SK-N-SH treated with all-trans-retinoic acid at 6 μM for 48 hours (cell line): Measurements from ENCODE around the gene ASB4.

ENCODE experiments used
- ATAC-seq: fragments of 200-7000 bp; cut with Tn5 transposase; 3 replicates; pipeline ENCODE4 v1.9.1; 2020; ENCODE audit warnings: mild to moderate bottlenecking, moderate library complexity
- ARNTL ChIP-seq: fragments of 450-650 bp; formaldehyde crosslinking; IDR thresholded peaks from 2 replicates; pipeline ENCODE4 v1.5.0; 2020; ENCODE audit warnings: low read depth, mild to moderate bottlenecking, moderate library complexity, borderline replicate concordance
- BACH2 ChIP-seq: fragments of 250-450 bp; sonication (Bioruptor Pico); IDR thresholded peaks from 2 replicates; pipeline ENCODE4 v1.9.0; 2021; ENCODE audit warnings: mild to moderate bottlenecking, borderline replicate concordance
- ESRRG ChIP-seq: fragments of 250-450 bp; sonication (Bioruptor Pico); IDR thresholded peaks from 2 replicates; pipeline ENCODE4 v1.6.1; 2021; ENCODE audit warnings: mild to moderate bottlenecking
- GLIS3 ChIP-seq: fragments of 250-450 bp; sonication (Bioruptor Pico); IDR thresholded peaks from 2 replicates; pipeline ENCODE4 v1.5.0; 2020; ENCODE audit warnings: mild to moderate bottlenecking, moderate library complexity
- ISL1 ChIP-seq: fragments of 250-450 bp; sonication (Bioruptor Pico); IDR thresholded peaks from 2 replicates; pipeline ENCODE4 v2.1.2; 2022; ENCODE audit warnings: mild to moderate bottlenecking, moderate library complexity
- OSR1 ChIP-seq: fragments of 250-450 bp; sonication (Bioruptor Pico); IDR thresholded peaks from 2 replicates; pipeline ENCODE4 v1.8.0; 2022; ENCODE audit warnings: moderate library complexity, mild to moderate bottlenecking, inconsistent platforms
- PPARA ChIP-seq: fragments of 250-450 bp; sonication (Bioruptor Pico); IDR thresholded peaks from 2 replicates; pipeline ENCODE4 v1.5.0; 2020; ENCODE audit warnings: mild to moderate bottlenecking, borderline replicate concordance
- RARB ChIP-seq: fragments of 250-450 bp; sonication (Bioruptor Pico); IDR thresholded peaks from 2 replicates; pipeline ENCODE4 v1.8.0; 2021; ENCODE audit warnings: mild to moderate bottlenecking, moderate library complexity
- TCF4 ChIP-seq: fragments of 250-450 bp; sonication (Bioruptor Pico); IDR thresholded peaks from 2 replicates; pipeline ENCODE4 v1.8.0; 2021; ENCODE audit warnings: mild to moderate bottlenecking, moderate library complexity, borderline replicate concordance
- TOX ChIP-seq: fragments of 250-450 bp; sonication (Bioruptor Pico); IDR thresholded peaks from 2 replicates; pipeline ENCODE4 v1.8.0; 2021; ENCODE audit warnings: mild to moderate bottlenecking, moderate library complexity, borderline replicate concordance
- ZC3H10 ChIP-seq: fragments of 250-450 bp; sonication (Bioruptor Pico); IDR thresholded peaks from 2 replicates; pipeline ENCODE4 v1.5.1; 2021; ENCODE audit warnings: mild to moderate bottlenecking, moderate library complexity
- ZFP3 ChIP-seq: fragments of 250-450 bp; sonication (Bioruptor Pico); IDR thresholded peaks from 2 replicates; pipeline ENCODE4 v1.5.0; 2020; ENCODE audit warnings: mild to moderate bottlenecking, moderate library complexity
- ZFP30 ChIP-seq: fragments of 450-650 bp; formaldehyde crosslinking; IDR thresholded peaks from 2 replicates; pipeline ENCODE4 v1.5.0; 2022; ENCODE audit warnings: mild to moderate bottlenecking, moderate library complexity
- ZNF565 ChIP-seq: fragments of 450-650 bp; formaldehyde crosslinking; conservative IDR thresholded peaks from 2 replicates; pipeline ENCODE4 v1.5.0; 2020; ENCODE audit warnings: low read depth, mild to moderate bottlenecking, moderate library complexity
- ZNF8 ChIP-seq: fragments of 450-650 bp; formaldehyde crosslinking; IDR thresholded peaks from 2 replicates; pipeline ENCODE4 v1.5.0; 2020; ENCODE audit warnings: mild to moderate bottlenecking, moderate library complexity
- TF ChIP-seq, protein P1 (sequence below): fragments of 250-450 bp; sonication (Bioruptor Pico); IDR thresholded peaks from 2 replicates; pipeline ENCODE4 v1.5.1; 2020; ENCODE audit warnings: low read depth, mild to moderate bottlenecking, moderate library complexity
- TF ChIP-seq, protein P2 (sequence below): fragments of 250-450 bp; sonication (Bioruptor Pico); IDR thresholded peaks from 2 replicates; pipeline ENCODE4 v1.5.0; 2020; ENCODE audit warnings: mild to moderate bottlenecking, moderate library complexity
- TF ChIP-seq, protein P3 (sequence below): fragments of 250-450 bp; sonication (Bioruptor Pico); IDR thresholded peaks from 2 replicates; pipeline ENCODE4 v1.5.1; 2021; ENCODE audit warnings: mild to moderate bottlenecking, moderate library complexity
- TF ChIP-seq, protein P4 (sequence below): fragments of 250-450 bp; sonication (Bioruptor Pico); IDR thresholded peaks from 2 replicates; pipeline ENCODE4 v1.8.0; 2020; ENCODE audit warnings: mild to moderate bottlenecking, moderate library complexity, borderline replicate concordance

Gene ASB4

DNA sequence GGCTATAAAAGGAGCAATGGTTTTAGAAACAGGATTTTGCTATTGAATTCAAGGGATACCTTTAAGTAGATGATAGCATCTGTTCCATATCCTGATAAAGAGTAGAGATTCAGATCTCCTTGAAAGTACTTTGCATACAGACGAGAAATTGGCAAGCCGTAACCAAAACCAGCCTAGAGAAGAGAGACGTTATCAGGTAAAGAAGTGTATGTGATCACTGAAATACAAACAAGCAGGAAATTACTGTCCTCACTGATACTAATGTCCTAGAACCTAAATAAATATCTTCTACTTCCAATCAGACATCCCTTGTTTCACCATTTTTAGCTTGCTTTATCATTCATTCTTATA lies 101.2 kb downstream of the ASB4 start:
- ATAC-seq: no peak
- TF ChIP-seq, protein P1, sequence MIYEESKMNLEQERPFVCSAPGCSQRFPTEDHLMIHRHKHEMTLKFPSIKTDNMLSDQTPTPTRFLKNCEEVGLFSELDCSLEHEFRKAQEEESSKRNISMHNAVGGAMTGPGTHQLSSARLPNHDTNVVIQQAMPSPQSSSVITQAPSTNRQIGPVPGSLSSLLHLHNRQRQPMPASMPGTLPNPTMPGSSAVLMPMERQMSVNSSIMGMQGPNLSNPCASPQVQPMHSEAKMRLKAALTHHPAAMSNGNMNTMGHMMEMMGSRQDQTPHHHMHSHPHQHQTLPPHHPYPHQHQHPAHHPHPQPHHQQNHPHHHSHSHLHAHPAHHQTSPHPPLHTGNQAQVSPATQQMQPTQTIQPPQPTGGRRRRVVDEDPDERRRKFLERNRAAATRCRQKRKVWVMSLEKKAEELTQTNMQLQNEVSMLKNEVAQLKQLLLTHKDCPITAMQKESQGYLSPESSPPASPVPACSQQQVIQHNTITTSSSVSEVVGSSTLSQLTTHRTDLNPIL: no peak
- TF ChIP-seq, protein P2, sequence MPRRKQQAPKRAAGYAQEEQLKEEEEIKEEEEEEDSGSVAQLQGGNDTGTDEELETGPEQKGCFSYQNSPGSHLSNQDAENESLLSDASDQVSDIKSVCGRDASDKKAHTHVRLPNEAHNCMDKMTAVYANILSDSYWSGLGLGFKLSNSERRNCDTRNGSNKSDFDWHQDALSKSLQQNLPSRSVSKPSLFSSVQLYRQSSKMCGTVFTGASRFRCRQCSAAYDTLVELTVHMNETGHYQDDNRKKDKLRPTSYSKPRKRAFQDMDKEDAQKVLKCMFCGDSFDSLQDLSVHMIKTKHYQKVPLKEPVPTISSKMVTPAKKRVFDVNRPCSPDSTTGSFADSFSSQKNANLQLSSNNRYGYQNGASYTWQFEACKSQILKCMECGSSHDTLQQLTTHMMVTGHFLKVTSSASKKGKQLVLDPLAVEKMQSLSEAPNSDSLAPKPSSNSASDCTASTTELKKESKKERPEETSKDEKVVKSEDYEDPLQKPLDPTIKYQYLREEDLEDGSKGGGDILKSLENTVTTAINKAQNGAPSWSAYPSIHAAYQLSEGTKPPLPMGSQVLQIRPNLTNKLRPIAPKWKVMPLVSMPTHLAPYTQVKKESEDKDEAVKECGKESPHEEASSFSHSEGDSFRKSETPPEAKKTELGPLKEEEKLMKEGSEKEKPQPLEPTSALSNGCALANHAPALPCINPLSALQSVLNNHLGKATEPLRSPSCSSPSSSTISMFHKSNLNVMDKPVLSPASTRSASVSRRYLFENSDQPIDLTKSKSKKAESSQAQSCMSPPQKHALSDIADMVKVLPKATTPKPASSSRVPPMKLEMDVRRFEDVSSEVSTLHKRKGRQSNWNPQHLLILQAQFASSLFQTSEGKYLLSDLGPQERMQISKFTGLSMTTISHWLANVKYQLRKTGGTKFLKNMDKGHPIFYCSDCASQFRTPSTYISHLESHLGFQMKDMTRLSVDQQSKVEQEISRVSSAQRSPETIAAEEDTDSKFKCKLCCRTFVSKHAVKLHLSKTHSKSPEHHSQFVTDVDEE (CRISPR knock-in tag): no peak
- TF ChIP-seq ZNF565 (CRISPR knock-in tag) (no peak), GLIS3 (CRISPR knock-in tag) (no peak), RARB (CRISPR knock-in tag) (no peak)
- TF ChIP-seq, protein P3, sequence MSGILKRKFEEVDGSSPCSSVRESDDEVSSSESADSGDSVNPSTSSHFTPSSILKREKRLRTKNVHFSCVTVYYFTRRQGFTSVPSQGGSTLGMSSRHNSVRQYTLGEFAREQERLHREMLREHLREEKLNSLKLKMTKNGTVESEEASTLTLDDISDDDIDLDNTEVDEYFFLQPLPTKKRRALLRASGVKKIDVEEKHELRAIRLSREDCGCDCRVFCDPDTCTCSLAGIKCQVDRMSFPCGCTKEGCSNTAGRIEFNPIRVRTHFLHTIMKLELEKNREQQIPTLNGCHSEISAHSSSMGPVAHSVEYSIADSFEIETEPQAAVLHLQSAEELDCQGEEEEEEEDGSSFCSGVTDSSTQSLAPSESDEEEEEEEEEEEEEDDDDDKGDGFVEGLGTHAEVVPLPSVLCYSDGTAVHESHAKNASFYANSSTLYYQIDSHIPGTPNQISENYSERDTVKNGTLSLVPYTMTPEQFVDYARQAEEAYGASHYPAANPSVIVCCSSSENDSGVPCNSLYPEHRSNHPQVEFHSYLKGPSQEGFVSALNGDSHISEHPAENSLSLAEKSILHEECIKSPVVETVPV (CRISPR knock-in tag): no peak

DNA sequence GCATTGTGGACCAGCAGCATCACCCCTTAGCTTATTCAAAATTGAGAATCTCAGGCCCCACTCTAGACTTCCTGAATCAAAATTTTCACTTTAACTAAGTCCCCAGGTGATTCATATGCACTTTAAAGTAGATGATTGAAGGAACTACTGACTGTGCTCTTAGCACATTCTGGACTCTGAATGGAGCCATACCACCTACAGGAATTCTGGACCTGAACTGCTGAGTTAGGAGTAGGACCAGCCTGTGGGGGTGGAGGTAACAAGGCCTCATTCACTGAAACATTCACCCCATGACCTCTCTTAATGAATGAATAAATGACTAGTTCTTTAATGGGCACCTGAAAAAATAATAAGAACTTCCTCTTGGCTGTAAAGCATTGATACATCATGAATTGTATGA lies 103.3 kb downstream of the ASB4 start:
- TF ChIP-seq GLIS3 (CRISPR knock-in tag): no peak
- no peak for TF ChIP-seq ZNF8 (CRISPR knock-in tag)
- TF ChIP-seq ZNF565 (CRISPR knock-in tag): no peak
- no peak for TF ChIP-seq PPARA (CRISPR knock-in tag)
- TF ChIP-seq, protein P2 (CRISPR knock-in tag): no peak
- no peak for TF ChIP-seq ZFP30 (CRISPR knock-in tag)
- TF ChIP-seq, protein P4, sequence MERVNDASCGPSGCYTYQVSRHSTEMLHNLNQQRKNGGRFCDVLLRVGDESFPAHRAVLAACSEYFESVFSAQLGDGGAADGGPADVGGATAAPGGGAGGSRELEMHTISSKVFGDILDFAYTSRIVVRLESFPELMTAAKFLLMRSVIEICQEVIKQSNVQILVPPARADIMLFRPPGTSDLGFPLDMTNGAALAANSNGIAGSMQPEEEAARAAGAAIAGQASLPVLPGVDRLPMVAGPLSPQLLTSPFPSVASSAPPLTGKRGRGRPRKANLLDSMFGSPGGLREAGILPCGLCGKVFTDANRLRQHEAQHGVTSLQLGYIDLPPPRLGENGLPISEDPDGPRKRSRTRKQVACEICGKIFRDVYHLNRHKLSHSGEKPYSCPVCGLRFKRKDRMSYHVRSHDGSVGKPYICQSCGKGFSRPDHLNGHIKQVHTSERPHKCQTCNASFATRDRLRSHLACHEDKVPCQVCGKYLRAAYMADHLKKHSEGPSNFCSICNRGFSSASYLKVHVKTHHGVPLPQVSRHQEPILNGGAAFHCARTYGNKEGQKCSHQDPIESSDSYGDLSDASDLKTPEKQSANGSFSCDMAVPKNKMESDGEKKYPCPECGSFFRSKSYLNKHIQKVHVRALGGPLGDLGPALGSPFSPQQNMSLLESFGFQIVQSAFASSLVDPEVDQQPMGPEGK (CRISPR knock-in tag): no peak
- TF ChIP-seq, protein P3 (CRISPR knock-in tag): no peak
- no peak for TF ChIP-seq ISL1
- no peak for TF ChIP-seq ARNTL (CRISPR knock-in tag)
- ATAC-seq: no peak

DNA sequence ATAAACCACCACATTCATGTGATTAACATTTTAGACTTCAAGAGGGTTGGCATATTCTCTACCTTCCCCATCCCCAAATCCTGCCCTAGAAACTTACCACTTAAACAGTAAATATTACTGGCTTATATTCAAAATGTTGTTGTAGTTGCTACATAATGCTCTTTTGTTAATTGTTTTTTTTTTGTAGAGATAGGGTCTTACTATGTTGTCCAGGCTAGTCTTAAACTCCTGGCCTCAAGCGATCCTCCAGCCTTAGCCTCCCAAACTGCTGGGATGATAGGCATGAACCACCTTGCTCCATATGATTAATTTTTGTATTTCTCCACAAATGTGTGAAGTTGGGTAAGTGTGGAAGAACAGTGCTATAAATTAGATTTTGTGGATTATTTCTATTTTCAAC lies 104.0 kb downstream of the ASB4 start:
- ATAC-seq: no peak
- TF ChIP-seq, protein P1: no peak
- TF ChIP-seq ESRRG (CRISPR knock-in tag): no peak
- TF ChIP-seq OSR1 (CRISPR knock-in tag): no peak
- TF ChIP-seq ZFP3 (CRISPR knock-in tag): no peak
- TF ChIP-seq ZC3H10 (CRISPR knock-in tag): no peak
- no peak for TF ChIP-seq TCF4
- TF ChIP-seq, protein P3 (CRISPR knock-in tag): no peak
- TF ChIP-seq, protein P2 (CRISPR knock-in tag): no peak
- no peak for TF ChIP-seq ARNTL (CRISPR knock-in tag)
- no peak for TF ChIP-seq TOX (CRISPR knock-in tag)
- TF ChIP-seq BACH2 (CRISPR knock-in tag): no peak
- no peak for TF ChIP-seq ZFP30 (CRISPR knock-in tag)
